GM18519 (cell line): Measurements from ENCODE around the gene SFI1.
"Not testable (repeated sequence)": the region's sequence is repeated elsewhere in the genome, so short reads cannot be mapped to it uniquely, and the experiment has no call there.

Experiments
- ATAC-seq: cut with Tn5 transposase; IDR thresholded peaks from one replicate; pipeline ENCODE4 v1.9.1; 2021; ENCODE audit warnings: mild to moderate bottlenecking, moderate library complexity; ENCODE audit not compliant: unreplicated experiment, low FRiP score

The SFI1 gene

GRCh38 chr22:31490496-31490925, 5.8 kb upstream of the SFI1 start:
- ATAC-seq: no peak

GRCh38 chr22:31491218-31491962, 4.9 kb upstream of the SFI1 start:
- no peak for ATAC-seq

- ATAC-seq: no peak
Observed at GRCh38 chr22:31492151-31492550, 4.2 kb upstream of the SFI1 start.

- not testable (repeated sequence) for ATAC-seq
Observed at GRCh38 chr22:31493355-31493754, 3.0 kb upstream of the SFI1 start.

GRCh38 chr22:31495343-31495742, 993 bp upstream of the SFI1 start:
- no peak for ATAC-seq

- no peak for ATAC-seq
Observed at GRCh38 chr22:31496735-31497146, 405 bp downstream of the SFI1 start.

- ATAC-seq: no peak
Observed at GRCh38 chr22:31497148-31497938, 1.0 kb downstream of the SFI1 start.

GRCh38 chr22:31501738-31502137, 5.4 kb downstream of the SFI1 start:
- ATAC-seq: no peak

GRCh38 chr22:31503211-31503964, 7.1 kb downstream of the SFI1 start:
- no peak for ATAC-seq

- no peak for ATAC-seq
Observed at GRCh38 chr22:31504282-31504681, 7.9 kb downstream of the SFI1 start.

GRCh38 chr22:31507517-31507916, 11.2 kb downstream of the SFI1 start:
- not testable (repeated sequence) for ATAC-seq

GRCh38 chr22:31508536-31508935, 12.2 kb downstream of the SFI1 start:
- ATAC-seq: no peak

GRCh38 chr22:31509061-31509762, 12.9 kb downstream of the SFI1 start:
- ATAC-seq: no peak

- no peak for ATAC-seq
Observed at GRCh38 chr22:31520051-31520450, 23.7 kb downstream of the SFI1 start.

- not testable (repeated sequence) for ATAC-seq
Observed at GRCh38 chr22:31524132-31524531, 27.8 kb downstream of the SFI1 start.

GRCh38 chr22:31526270-31526669, 29.9 kb downstream of the SFI1 start:
- ATAC-seq: no peak

- ATAC-seq: no peak
Observed at GRCh38 chr22:31530823-31531195, 34.5 kb downstream of the SFI1 start.

GRCh38 chr22:31532060-31532459, 35.7 kb downstream of the SFI1 start:
- no peak for ATAC-seq

- ATAC-seq: no peak
Observed at GRCh38 chr22:31533374-31533773, 37.0 kb downstream of the SFI1 start.

- no peak for ATAC-seq
Observed at GRCh38 chr22:31537019-31537535, 40.7 kb downstream of the SFI1 start.
